PC-9 (cell line): ENCODE data around the gene CNTN4.

Experiments used
- CTCF ChIP-seq: fragments of 200-600 bp; sonication (generic); conservative IDR thresholded peaks from 2 replicates; pipeline ENCODE4 v1.6.1; 2017; ENCODE audit warnings: mixed run types, antibody characterized with exemption, mild to moderate bottlenecking, moderate library complexity
- EZH2 ChIP-seq: fragments of 200-600 bp; sonication (generic); IDR thresholded peaks from 2 replicates; pipeline ENCODE4 v1.8.0; 2017; ENCODE audit warnings: antibody characterized with exemption, low read depth

GRCh38 chr3:3013317-3014052 lies 914.8 kb downstream of the CNTN4 start:
- TF ChIP-seq CTCF (no peak), EZH2 (no peak)
